NT2/D1 (cell line): ENCODE data around the gene TMPRSS13.
A peak's percentile ranks its signal among the peaks of the same experiment; 100 is the strongest.

ENCODE experiments used
- DNase-seq: peaks from one replicate; pipeline ENCODE4 v3.0.0-alpha.2; 2011; ENCODE audit warnings: low read depth, low spot score
- H3K27me3 ChIP-seq: 2 replicates; pipeline ENCODE4 v1.6.0; 2011; ENCODE audit warnings: mild to moderate bottlenecking; ENCODE audit not compliant: insufficient read length, insufficient read depth
- H3K36me3 ChIP-seq: 2 replicates; pipeline ENCODE4 v1.6.1; 2011; ENCODE audit warnings: mild to moderate bottlenecking, low read length, mixed read lengths; ENCODE audit not compliant: insufficient read depth, insufficient read length
- H3K4me1 ChIP-seq: 2 replicates; pipeline ENCODE4 v1.5.1; 2011; ENCODE audit not compliant: insufficient read depth, insufficient read length
- H3K4me3 ChIP-seq: 2 replicates; pipeline ENCODE4 v1.5.1; 2011; ENCODE audit warnings: low read depth; ENCODE audit not compliant: insufficient read length
- H3K9ac ChIP-seq: 2 replicates; pipeline ENCODE4 v1.6.0; 2011; ENCODE audit warnings: low read depth; ENCODE audit not compliant: insufficient read length
- H3K9me3 ChIP-seq: 2 replicates; pipeline ENCODE4 v1.5.1; 2011; ENCODE audit warnings: mild to moderate bottlenecking, low read length; ENCODE audit not compliant: insufficient read depth
- SUZ12 ChIP-seq: IDR thresholded peaks from 2 replicates; pipeline ENCODE4 v1.6.1; 2011; ENCODE audit not compliant: insufficient read length, insufficient read depth; ENCODE audit errors: extremely low read depth
- YY1 ChIP-seq: IDR thresholded peaks from 2 replicates; pipeline ENCODE4 v1.6.1; 2011; ENCODE audit not compliant: insufficient read length, insufficient read depth
- ZNF274 ChIP-seq: IDR thresholded peaks from 2 replicates; pipeline ENCODE4 v1.6.1; 2011; ENCODE audit warnings: mild to moderate bottlenecking, low read depth, low read length

The TMPRSS13 gene

DNA sequence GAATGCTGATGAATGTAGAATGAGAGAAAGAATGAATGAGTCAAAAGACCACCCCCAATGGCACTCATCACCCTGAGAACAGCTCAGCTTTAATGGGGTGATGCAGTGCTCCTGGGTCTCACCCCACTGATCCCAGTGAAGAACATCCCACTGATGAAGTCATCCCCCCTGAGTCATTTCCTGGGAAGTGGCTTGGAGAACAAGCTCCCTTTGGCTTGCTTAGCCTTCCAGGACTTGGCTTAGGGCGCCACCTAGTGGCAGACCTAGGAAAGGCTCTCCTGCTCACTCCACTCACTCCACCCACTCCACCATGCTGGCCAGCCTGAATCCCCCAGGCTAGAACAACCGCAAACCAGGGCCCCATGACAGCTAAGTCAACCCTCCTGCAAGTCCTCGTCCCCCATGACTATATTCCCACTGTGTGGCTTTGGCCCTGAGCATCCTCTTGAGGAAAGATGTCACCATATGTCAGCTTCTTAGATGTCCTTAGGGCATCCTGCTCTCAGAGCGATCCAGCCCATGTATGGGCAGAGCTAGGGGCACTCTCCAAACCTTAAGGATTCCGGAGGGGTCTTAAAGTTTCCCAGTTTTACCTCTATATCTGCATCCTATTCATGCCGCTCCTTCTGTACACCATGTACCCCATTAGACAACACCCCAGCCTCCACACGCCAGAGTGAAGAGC is 17.8 kb upstream of the TMPRSS13 start:
- peaks cover 6% of the 10 kb centered on the region; the same call in 1 of the 2 replicates for H3K9me3 ChIP-seq
- H3K9ac ChIP-seq = no peak overlapping the region
- peak; percentile 72 for DNase-seq
- H3K27me3 ChIP-seq = no peaks in the 10 kb centered on the region
- no peaks in the 10 kb centered on the region for H3K36me3 ChIP-seq
- no peaks in the 10 kb centered on the region for H3K4me1 ChIP-seq
- no peak overlapping the region for H3K4me3 ChIP-seq
- TF ChIP-seq ZNF274 = no peak
- no peak for TF ChIP-seq YY1
- TF ChIP-seq SUZ12 = no peak

DNA sequence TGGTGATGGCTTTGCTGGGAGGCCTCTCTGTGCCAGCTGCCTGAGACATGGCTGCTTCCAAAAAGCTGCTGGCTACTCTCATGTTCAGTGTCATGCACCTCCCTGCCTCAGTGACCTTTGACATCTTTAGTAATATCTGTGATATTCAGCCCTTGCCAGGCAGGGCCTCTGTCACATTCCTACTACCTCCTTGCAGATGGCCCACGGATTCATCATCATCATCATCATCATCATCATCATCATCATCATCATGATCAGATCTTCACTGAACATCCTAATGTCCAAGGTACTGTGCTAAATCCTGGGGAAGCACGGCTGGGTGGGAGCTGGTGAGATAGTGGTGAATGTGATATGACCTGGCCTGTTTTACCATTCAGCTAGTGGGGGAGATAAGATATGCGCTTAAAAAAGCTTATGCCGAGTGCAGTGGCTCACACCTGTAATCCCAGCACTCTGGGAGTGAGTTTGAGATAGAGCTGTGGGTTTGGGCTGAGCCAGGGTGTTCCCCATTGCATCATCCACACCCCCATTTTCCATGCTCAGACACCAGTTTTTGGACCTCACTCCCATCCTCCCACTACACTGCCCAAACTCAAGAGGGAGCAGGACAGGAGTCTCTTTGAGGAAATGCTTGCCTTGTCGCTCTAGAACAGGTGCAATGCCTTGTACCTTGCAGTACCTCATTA is 17.1 kb upstream of the TMPRSS13 start:
- no peaks in the 10 kb centered on the region for H3K4me1 ChIP-seq
- no peaks in the 10 kb centered on the region for H3K36me3 ChIP-seq
- H3K9ac ChIP-seq = peak overlapping the region; percentile 13
- TF ChIP-seq YY1 (no peak), SUZ12 (no peak), ZNF274 (no peak)
- no peaks in the 10 kb centered on the region for H3K27me3 ChIP-seq
- H3K9me3 ChIP-seq = peaks cover 6% of the 10 kb centered on the region; the same call in 1 of the 2 replicates
- DNase-seq = no peak
- no peak overlapping the region for H3K4me3 ChIP-seq

DNA sequence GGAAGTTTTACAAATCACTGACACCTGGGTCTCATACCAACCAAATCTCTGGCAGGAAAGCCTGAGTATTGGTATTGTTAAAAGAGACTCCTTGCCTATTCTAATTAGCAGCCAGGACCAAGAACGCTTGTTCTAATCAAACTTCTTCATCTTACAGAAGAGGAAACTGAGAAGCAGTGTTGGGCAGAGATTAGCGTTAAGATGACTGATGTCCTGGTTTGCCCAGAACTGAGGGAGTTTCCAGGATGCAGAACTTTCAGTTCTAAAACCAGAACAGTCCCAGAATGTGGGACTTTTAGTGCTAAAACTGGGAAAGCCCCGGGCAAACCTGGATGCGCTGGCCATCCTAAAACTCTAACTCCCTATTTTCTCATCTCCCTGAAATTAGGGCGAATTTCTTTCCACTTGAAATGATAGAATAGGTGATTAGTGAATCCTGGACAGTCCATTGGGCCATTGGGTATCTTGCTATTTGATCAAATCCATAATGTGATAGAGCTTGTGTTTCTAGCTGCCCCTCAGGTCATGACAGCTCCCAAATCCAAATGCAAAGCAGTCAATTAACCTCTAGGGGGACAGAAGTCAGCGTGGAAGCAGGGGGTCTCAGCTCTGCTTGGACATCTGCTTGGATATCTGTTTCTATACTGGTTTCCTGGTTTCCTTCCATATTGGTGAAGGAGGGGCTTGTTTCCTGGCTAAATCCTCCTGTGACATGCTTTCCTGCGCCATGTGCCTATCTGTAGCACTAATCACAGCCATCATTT is 16.0 kb upstream of the TMPRSS13 start:
- no peaks in the 10 kb centered on the region for H3K27me3 ChIP-seq
- H3K36me3 ChIP-seq = no peaks in the 10 kb centered on the region
- no peak overlapping the region for H3K4me3 ChIP-seq
- no peak for DNase-seq
- no peaks in the 10 kb centered on the region for H3K4me1 ChIP-seq
- no peak overlapping the region for H3K9ac ChIP-seq
- TF ChIP-seq YY1 (no peak), SUZ12 (no peak), ZNF274 (no peak)
- peaks cover 6% of the 10 kb centered on the region; the same call in 1 of the 2 replicates for H3K9me3 ChIP-seq

DNA sequence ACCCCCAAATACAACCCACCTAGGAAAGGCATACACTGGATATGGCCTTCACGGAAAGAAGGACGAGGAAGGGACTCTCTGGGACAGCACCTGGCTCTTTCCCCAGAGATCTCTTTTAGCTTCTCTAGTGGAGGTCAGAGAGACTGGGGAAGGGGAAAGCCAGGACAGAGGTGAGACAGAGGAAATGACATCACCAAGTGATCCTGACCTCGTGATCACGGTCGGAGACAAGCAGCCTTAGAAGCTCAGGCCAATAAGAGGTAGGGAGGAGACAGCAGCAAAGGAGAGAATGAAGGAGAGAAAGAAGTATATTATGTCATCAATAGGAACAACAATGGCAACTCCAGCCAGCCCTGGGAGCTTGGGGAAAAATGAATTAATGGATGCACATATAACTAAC is 15.4 kb upstream of the TMPRSS13 start:
- TF ChIP-seq SUZ12 (no peak), YY1 (no peak), ZNF274 (no peak)
- no peaks in the 10 kb centered on the region for H3K27me3 ChIP-seq
- H3K9me3 ChIP-seq = peaks cover 6% of the 10 kb centered on the region; the same call in 1 of the 2 replicates
- no peaks in the 10 kb centered on the region for H3K36me3 ChIP-seq
- DNase-seq = no peak
- no peak overlapping the region for H3K9ac ChIP-seq
- H3K4me3 ChIP-seq = no peak overlapping the region
- no peaks in the 10 kb centered on the region for H3K4me1 ChIP-seq

DNA sequence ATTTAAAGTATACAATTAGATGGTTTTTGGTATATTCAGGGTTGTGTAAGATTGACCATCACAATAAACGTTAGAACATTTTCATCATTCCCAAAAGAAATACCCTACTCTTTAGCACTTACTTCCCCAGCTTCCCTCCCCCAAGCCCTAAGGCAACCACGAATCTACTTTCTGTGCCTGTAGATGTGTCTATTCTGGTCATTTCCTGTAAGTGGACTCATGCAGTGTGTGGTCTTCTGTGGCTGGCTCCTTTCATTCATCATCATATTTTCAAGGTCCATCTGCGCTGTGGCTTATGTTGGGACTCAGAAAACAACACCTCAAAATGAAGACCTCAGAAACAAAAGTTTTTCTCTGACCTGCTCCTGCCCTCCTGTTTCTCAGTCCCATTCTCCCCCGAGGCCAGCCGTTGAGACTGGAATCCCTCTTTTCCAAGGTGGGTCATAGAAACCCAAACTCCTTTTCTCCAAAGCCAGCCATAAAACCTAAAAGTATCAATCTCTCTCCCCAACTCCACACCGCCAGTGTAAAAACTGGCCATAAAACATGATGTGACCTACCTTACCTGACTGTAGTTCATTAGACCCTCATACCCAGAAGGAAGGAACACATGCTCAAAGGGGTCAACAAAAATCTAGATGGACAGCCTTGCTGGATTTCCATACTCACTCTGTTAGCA is 12.9 kb upstream of the TMPRSS13 start:
- H3K9ac ChIP-seq = no peak overlapping the region
- no peaks in the 10 kb centered on the region for H3K36me3 ChIP-seq
- no peaks in the 10 kb centered on the region for H3K27me3 ChIP-seq
- no peak for DNase-seq
- TF ChIP-seq YY1 (no peak), SUZ12 (no peak), ZNF274 (no peak)
- H3K9me3 ChIP-seq = peaks cover 6% of the 10 kb centered on the region; the same call in 1 of the 2 replicates
- no peak overlapping the region for H3K4me3 ChIP-seq
- H3K4me1 ChIP-seq = no peaks in the 10 kb centered on the region

DNA sequence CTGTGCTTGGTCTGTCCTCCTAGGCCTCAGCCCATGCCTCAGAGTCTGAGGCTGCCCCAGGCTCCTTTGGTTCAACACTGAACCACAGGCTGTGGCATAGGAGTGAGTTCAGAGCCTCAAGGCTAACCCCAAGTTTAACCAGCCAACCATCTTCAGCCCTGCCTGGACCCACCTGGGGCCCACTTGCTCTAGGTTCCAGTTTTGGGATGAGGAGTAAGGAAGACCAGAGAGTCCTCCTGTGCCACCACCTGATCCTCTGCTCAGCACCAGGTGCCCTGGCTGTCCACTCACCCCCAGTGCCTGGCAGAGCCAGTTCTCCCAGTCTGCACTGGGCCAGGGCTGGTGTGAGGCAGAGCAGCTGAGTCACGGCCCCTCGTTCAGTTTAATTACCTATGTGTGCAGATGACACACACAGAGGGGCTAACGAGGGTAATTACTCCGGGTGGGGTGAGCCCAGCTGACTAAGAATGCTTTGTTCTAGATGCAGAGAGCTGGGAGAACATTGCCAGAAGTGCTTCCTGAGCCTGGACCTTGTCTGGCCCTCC is 12.0 kb upstream of the TMPRSS13 start:
- Histone ChIP-seq H3K9me3 (peaks cover 6% of the 10 kb centered on the region; the same call in 1 of the 2 replicates), H3K27me3 (no peaks in the 10 kb centered on the region), H3K4me1 (no peaks in the 10 kb centered on the region), H3K36me3 (no peaks in the 10 kb centered on the region), H3K4me3 (no peak overlapping the region), H3K9ac (no peak overlapping the region)
- no peak for DNase-seq
- TF ChIP-seq ZNF274 = no peak
- no peak for TF ChIP-seq YY1
- TF ChIP-seq SUZ12 = no peak
